Peyer's patch (tissue), 4 donors: ENCODE results near the gene SH3TC1.

Source experiments
- CTCF ChIP-seq, 6 experiments: fragments of 450-650 bp in 4 of 6; fragments of 200-600 bp in 2 of 6; sonication (generic) in 1 of 6; IDR thresholded peaks; one replicate each; pipeline ENCODE4 v1.5.1; 2017 to 2019; ENCODE audit warnings: antibody characterized with exemption in 6 of 6, mild to moderate bottlenecking in 3 of 6, moderate library complexity in 1 of 6
- POLR2A ChIP-seq, 2 donors: fragments of 450-650 bp; IDR thresholded peaks; one replicate each; pipeline ENCODE4 v1.5.1; 2017; ENCODE audit warnings: antibody characterized with exemption in 2 of 2, mild to moderate bottlenecking in 2 of 2, moderate library complexity in 2 of 2

- TF ChIP-seq CTCF (IDR thresholded peaks at IDR 0.05) = no peak
- no peak for TF ChIP-seq POLR2A (IDR thresholded peaks at IDR 0.05)
Observed at GRCh38 chr4:8163026-8163425, 36.1 kb upstream of the SH3TC1 start.
